HG02870 (cell line): Measurements from ENCODE around the gene CETN2.

Source experiments
- ATAC-seq: cut with Tn5 transposase; IDR thresholded peaks from one replicate; pipeline ENCODE4 v1.9.1; 2021; ENCODE audit warnings: mild to moderate bottlenecking, moderate library complexity; ENCODE audit not compliant: unreplicated experiment

The CETN2 gene

DNA sequence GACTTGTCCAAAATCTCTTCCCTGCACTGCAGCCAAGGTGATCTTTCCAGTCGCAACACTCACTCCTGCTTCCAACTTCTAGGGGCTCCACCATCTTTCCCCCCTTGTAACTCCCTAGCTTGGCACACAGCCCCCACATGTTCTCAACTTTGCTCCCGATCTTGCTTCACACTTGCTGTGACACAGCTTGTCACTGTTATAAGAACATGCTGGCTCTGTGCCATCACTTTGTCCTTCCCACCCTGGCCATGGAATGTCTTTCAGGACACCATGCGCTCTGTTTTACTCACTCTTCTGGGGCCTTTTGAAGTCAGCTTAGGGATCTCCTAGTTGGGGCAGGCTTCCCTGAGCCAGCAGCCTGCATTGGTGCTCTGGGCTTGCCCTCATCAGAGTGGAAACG is 2.8 kb upstream of the CETN2 start:
- no peak for ATAC-seq

DNA sequence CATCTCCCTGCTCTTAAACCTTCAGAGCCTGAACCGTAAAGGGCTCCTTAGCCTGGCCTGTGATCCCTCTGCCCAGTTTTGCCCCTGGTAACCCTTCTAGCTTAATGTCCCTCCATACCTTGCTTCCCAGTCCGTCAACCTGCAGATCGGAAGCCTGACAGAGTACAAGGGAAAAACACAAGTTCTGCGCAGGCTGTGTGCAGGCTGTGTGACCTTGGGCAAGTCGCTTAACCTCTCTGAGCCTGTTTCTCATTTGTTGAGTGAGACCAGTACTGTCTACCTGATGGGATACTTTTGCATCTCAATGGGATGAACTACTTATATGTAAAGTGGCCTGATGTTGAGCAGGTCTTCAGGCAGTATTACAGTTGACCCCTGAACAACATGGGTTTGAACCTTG is 2.0 kb upstream of the CETN2 start:
- ATAC-seq, result no peak

DNA sequence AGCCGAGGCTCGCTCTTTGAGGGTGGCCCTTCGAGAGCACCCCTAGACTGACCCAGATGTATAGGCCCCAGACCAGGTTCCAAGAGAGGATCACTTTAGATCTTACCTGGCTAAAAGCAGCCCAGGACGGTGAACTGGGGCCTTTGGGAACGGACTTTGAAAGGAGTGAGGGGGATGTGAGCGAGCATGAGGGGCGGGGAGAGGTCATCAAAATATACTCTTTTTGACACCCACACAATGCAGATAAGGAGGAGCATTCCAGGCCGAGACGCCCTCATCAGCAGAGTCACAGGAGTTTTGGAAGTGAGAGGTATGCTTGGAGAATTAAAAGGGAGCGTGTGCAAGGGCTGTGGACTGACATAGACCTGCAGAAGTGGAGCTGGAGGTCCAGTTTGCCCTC is 834 bp upstream of the CETN2 start:
- no peak for ATAC-seq

DNA sequence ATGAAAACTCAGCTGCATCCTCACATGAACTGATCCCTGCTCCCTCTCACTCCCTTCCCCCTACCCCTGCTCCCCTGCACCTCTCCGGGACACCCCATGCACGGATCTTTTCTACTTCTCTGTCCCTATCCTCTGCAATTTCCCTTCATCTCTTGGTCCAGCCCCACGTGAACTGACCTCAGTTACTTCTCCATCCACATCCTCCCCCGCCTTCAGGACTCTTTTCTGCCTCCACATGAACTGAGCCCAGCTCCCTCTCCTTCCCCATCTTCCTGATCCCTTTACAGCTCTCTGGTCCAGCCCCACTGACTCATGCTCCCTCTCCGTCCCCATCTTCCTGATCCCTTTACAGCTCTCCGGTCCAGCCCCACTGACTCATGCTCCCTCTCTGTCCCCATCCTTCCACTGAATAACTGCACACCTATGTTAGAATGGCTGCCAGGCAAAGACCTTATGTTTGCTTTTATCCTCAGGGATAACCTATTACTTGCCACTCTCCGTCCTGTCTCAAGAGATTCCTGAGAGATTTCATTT is 5.6 kb downstream of the CETN2 start:
- no peak for ATAC-seq

DNA sequence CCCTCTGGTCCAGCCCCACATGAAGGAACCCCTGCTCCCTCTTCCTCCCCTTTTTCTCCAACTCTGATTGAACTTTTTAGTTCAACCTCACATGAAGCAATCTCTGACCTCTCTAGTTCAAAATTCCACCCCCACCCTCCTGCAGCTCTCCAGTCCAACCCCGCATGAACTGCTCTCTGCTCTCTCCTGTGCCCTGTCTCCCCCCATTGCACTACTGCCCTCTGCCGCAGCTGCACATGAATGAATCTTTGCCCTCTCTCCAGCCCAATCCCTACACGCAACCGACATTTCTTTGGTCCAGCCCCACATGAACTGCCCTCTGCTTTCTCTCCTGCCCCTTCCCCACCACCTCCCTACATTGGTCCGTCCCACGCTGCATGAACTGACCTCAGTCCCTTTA is 6.9 kb downstream of the CETN2 start:
- no peak for ATAC-seq

DNA sequence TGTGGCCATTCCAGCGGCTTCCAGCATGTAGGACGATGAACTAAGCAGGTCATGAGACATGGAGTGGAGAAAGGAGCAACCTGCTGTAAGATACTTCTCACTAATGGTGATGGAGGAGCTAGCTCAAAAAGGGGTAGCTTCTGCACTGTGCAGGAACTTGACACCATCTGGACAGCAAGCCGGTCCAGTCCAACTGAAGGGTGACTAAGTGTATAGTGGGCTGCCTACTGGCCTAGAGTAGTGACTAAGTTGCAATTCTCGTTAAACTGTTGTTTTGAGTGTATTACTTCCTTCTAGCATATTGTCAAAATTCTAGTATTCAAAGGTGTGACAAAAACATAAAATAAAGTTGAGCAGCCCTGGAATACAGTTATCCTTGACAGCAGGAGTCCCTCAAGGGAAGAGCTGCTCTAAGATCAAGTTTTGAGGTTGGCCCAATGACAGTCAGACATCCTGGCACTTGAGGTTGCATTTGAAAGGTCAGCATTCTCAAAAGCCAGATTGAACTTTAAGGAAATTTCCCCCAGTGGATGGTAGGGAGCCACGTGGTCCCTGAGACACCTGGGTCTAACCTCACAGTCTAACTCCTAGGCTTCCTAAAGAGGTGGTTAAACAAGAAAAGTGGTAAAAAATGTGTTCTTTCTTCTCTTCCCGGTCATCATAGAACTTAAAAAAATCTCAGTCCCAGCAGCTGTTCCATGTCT is 8.0 kb downstream of the CETN2 start:
- no peak for ATAC-seq

DNA sequence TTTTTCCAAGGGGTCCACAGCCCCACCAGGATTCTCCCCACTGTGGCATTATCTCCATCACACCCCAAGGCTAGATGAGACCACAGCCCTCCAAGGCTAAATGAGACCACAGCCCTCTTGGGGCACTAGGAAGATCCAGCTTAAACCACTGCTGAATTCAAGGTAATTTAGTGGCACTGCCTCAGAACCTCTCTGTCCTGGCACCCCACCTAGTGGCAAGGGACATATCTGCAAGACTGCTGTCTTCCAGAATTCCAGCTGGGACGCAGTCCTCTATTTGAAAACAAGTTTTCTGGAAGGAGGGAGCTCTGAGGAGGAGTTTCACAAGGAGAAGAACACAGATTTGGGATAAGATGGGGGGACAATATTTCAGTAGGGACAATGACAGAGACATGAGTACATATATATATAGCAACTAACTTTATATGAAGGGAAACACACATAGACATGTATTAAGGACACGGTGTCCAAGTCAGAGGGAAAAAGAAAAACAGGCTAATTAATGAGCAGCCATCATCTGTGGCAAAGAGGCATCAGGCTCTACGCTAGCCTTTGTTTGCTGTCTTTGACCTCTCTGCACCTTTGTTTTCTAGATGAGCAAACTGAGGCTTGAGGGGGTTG is 9.3 kb downstream of the CETN2 start:
- no peak for ATAC-seq

DNA sequence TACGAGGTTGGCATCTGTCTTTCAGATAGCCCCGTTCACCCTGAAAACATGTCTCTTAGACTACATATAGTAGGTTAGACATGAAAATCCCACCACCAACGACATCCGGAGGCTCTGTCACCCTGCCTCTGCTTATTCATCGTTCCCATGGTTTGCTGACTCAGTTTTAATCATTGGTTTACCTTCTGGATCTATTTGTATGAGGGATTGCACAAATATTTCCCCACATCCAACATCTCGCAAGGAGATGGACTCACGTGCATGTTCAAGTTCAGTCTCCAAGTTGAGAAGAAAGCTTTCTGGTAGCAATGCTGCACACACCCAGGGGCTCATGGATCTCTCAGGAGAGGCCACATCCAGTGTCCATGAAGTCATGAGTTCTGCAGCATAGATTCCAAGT is 10.8 kb downstream of the CETN2 start:
- ATAC-seq, result no peak

DNA sequence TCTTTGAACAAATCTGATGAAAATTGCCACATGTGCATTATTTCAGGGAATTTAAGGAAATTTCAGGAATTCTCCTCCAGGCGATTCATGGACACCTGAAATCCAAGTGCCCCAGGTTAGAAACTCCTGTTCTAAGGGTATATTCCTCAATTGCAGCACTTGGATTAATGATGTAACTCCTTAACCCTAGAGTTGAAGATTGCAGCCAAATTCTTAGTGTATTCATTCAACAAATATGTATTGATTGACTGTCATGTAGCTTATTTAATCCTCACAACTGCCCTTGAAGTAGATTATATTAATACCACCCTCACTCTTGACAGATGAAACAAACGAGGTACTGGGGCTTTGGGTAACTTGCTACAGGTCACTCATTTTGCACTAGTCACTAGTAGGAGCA is 11.3 kb downstream of the CETN2 start:
- no peak for ATAC-seq

DNA sequence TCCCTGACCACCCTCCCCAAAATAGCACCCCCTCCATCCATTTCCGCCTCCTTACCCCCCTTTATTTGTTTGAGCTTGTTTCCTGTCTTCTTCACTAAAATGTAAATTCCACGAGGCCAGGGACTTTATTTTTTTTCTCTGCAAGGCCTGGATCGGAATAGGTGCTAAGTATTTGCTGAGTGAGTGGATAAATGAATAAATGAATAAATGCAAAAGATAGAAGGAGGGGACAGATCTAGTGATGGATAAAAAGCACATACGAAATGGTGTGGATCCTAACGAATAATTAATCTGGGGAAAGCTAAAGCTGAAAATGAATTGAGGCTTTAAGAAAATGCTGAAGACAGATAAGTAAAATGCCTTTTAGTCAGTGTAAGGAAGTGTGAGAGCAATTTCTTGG is 12.2 kb downstream of the CETN2 start:
- ATAC-seq, result no peak

DNA sequence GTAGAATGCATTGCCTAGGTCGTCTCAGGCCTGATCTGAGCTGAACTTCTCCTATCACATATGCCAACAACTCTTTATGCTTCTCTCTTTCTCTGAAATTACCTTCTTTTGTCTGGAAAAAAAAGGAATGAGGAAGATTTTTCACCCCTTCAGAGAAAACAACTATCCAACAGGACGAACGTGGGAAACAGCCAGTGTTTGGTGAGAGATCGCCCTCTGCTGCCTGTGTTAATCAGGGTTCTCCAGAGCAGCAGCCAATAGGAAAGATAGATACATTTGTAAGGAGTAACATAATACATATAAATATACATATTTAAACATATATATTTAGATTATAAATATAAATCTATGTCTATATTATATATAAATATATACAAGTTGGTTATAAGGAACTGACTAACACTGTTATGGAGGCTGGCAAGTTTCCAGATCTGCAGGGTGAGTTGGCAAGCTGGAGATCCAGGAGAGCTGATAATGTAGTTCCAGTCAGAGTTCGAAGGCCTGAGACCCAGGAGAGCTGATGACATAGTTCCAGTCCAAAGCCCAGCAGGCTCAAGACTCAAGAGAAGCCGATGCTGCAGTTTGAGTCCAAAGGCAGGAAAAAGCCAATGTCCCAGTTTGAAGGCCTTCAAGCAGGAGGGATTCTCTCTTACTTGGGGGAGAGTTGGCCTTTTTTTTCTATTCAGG is 13.3 kb downstream of the CETN2 start:
- no peak for ATAC-seq

DNA sequence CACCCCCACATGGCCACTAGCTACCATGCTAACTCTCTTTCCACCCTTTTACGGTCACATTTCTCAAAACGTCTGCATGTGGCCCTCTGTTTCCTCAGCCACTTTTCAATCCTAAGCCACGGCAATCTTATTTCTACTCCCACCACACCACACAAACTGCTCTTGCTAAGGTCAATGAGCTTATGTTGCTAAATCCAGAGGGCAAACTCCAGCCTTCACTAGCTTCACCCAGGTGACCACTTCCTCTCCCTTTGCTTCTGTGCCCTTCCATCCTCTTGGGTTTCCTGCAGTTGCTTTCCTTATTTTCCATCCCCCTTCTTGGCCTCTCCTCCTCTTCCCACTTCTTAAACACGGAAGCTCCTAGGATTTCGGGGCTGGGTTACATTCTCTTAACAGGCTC is 16.5 kb downstream of the CETN2 start:
- ATAC-seq, result no peak

DNA sequence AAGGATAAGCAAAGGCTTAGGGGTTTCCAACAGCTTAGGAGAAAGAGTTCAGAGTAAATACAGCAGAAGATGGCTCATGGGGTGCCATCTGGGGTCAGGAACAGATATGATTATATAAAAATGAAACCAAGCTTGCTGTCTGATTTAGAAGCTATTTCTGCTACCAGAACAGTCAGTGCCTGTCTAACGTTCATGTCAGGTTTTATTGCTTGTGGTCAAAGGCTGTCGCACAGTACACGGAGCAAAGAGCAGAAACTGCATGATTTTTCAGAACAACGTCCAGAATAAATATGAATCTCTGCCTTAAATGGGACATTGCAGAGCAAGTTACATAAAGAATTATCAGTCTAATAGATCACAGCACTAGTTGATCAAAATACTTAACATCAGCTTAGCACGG is 17.4 kb downstream of the CETN2 start:
- ATAC-seq, result no peak

DNA sequence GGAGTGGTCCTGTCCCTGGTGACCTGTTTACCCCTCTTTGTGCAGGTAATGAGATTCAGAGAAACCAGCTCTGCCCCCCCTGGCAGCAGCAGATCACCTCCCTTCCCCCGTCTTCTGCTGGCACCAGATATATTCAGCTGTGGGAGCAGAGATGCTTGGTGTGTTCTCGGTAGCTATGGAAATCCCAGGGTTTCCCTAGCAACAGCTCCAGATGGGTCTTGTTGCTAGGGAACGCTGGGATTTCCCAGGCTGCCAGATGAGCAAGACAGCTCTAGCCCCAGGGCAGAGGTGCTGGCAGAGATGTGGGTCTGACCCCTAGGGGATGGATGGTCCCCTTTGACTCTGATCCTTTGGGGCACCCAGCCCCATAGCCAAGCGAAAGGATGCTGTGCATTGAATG is 20.2 kb downstream of the CETN2 start:
- ATAC-seq, result no peak

DNA sequence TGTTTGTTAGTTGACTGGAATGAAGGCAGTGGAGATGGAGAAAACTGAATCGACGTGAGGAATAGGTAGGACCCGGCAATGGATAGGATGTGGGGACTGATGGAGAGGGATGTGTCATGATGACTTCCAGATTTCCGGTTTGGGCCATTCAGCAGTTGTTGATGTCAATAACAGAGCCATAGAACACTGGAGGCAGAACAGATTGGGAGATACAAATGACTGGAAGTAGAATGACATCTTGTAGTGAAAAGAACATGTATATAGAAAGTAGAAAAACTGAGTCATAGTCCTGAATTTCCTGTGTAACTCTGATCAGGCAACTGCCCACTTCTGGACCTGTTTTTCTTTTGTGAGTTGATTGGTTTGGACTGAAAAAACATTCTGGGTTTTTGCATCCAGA is 24.5 kb downstream of the CETN2 start:
- ATAC-seq, result no peak

DNA sequence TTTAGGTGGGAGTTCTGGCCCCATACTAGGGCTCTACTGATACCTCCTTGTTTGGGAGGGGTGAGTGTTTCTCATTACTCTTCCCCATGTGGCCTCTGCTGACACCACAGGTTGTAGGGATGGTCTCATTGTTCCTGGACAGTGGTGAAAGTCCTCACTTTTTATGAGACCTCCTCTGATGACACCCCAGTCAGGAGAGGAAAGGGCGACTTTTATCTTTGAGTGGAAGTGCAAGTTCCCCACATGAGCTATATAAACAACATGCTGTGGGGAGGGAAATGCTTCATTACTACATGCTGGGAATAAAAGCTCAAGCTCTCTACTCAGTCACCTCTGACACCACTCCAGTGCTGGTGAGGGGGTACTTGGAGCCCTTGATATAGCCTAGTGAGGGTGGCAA is 31.6 kb downstream of the CETN2 start:
- ATAC-seq, result no peak

DNA sequence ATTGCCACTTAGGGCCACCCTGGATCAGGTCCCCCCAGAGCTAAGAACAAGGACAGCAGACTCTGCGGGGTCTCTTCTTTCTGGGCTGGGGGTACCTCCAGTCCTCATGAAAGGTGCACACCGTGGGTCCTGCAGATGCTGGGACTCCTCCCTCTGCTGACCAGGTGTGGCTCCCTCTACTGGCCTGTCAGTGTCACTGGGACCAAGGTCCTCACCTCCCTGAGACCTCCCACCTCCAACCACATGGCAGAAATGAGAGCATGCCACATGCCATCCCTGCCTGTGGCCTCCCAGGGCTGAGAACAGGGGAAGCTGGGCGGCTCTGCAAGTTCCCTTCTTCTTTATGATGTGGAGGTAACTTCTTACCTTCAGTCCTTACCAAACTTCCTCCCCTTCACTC is 43.5 kb downstream of the CETN2 start:
- ATAC-seq, result peak; percentile 81
